HCT116 (cell line): ENCODE results near the gene CDK1. TPM values are rescaled to one million over a fixed set of nuclear protein-coding genes. Genes with fewer than 3 reads are reported as not detected.

Experiments
- ATAC-seq: fragments of 200-7000 bp; cut with Tn5 transposase; 2 replicates; pipeline ENCODE4 v1.9.1; 2020; ENCODE audit warnings: mild to moderate bottlenecking, moderate library complexity
- BruUV-seq: library from RNA; stranded (reverse); fragments of 400-500 nt; replicated peaks from 2 replicates; lab custom pipeline; 2021; lab: Mats Ljungman, UMichigan
- CTCF ChIA-PET: fragments of 300-600 bp; sonication (Branson Sonifier 250); formaldehyde crosslinking; loops from one replicate; lab custom pipeline; 2021; ENCODE audit warnings: antibody characterized with exemption; lab: Charles Lee
- POLR2A ChIA-PET: fragments of 300-600, 350-600 bp; sonication (Branson Sonifier 250); formaldehyde crosslinking; loops from one replicate; lab custom pipeline; 2021; ENCODE audit warnings: antibody characterized with exemption; lab: Charles Lee
- RAD21 ChIA-PET, 2 experiments: fragments of 300-600 bp; sonication (Branson Sonifier 250); formaldehyde crosslinking; loops; one replicate each; lab custom pipeline; 2023; ENCODE audit warnings: low total read pairs in 2 of 2; ENCODE audit not compliant: uncharacterized antibody in 2 of 2, unreplicated experiment in 2 of 2, low non-redundant PET in 1 of 2; lab: Charles Lee
- DNase-seq: peaks from one replicate; pipeline ENCODE4 v3.0.0-alpha.2; 2010; ENCODE audit warnings: low read depth, low spot score
- H2AFZ ChIP-seq: fragments of 200-600 bp; shearing (Covaris generic), sonication (generic); 2 replicates; pipeline ENCODE4 v1.6.1; 2017; ENCODE audit warnings: low read depth, mixed run types, mixed read lengths, antibody characterized with exemption, low read length; ENCODE audit not compliant: poor library complexity, severe bottlenecking
- H3K27ac ChIP-seq: 2 replicates; pipeline ENCODE4 v1.5.1; 2012; ENCODE audit warnings: low read depth, low read length
- H3K27me3 ChIP-seq: fragments of 200-600 bp; sonication (generic); 2 replicates; pipeline ENCODE4 v1.6.1; 2016; ENCODE audit warnings: mixed run types, low read length, mixed read lengths; ENCODE audit not compliant: insufficient read depth
- H3K36me3 ChIP-seq, 2 experiments: fragments of 200-500 bp in 1 of 2; fragments of 200-600 bp in 1 of 2; sonication (Bioruptor generic) in 1 of 2; sonication (generic) in 1 of 2; 2 replicates each; pipeline versions ENCODE4 v1.5.1 to v1.6.1; 2014 to 2016; ENCODE audit warnings: low read length in 2 of 2, inconsistent platforms in 1 of 2, mixed read lengths in 1 of 2, mixed run types in 1 of 2; ENCODE audit not compliant: insufficient read depth in 2 of 2, control insufficient read depth in 1 of 2
- H3K4me1 ChIP-seq, 2 experiments: fragments of 200-600 bp in 1 of 2; sonication (generic) in 1 of 2; 2 replicates each; pipeline versions ENCODE4 v1.5.1 to v1.6.1; 2012 to 2017; ENCODE audit warnings: low read length in 2 of 2, inconsistent platforms in 1 of 2, mild to moderate bottlenecking in 1 of 2, mixed read lengths in 1 of 2, mixed run types in 1 of 2, moderate library complexity in 1 of 2; ENCODE audit not compliant: insufficient read depth in 2 of 2, control insufficient read depth in 1 of 2
- H3K4me2 ChIP-seq: fragments of 200-600 bp; sonication (generic); 2 replicates; pipeline ENCODE4 v1.6.1; 2017; ENCODE audit warnings: mixed run types, low read length, mixed read lengths
- H3K4me3 ChIP-seq, 2 experiments: fragments of 200-600 bp in 1 of 2; sonication (generic) in 1 of 2; replicated peaks in 1 of 2; 2 replicates each; pipeline ENCODE4 v1.5.1; 2011 to 2016; ENCODE audit warnings: low read length in 2 of 2, control low read depth in 1 of 2, low read depth in 1 of 2, mild to moderate bottlenecking in 1 of 2, mixed read lengths in 1 of 2, mixed run types in 1 of 2
- H3K79me2 ChIP-seq: fragments of 200-600 bp; sonication (generic); 2 replicates; pipeline ENCODE4 v1.6.1; 2017; ENCODE audit warnings: mild to moderate bottlenecking, mixed run types, low read length, moderate library complexity, mixed read lengths; ENCODE audit not compliant: insufficient read depth
- H3K9ac ChIP-seq: fragments of 200-600 bp; sonication (generic); 2 replicates; pipeline ENCODE4 v1.6.1; 2016; ENCODE audit warnings: low read length, mixed read lengths
- H3K9me2 ChIP-seq: fragments of 200-600 bp; sonication (generic), shearing (Covaris generic); 2 replicates; pipeline ENCODE4 v1.6.1; 2017; ENCODE audit warnings: mixed run types, mild to moderate bottlenecking, moderate library complexity; ENCODE audit not compliant: insufficient read depth
- H3K9me3 ChIP-seq, 2 experiments: fragments of 200-500 bp in 1 of 2; fragments of 200-600 bp in 1 of 2; sonication (Bioruptor generic) in 1 of 2; sonication (generic) in 1 of 2; 2 replicates each; pipeline ENCODE4 v1.6.1; 2014 to 2017; ENCODE audit warnings: low read length in 2 of 2, mixed read lengths in 2 of 2, inconsistent platforms in 1 of 2, low read depth in 1 of 2, mild to moderate bottlenecking in 1 of 2, mixed run types in 1 of 2, moderate library complexity in 1 of 2; ENCODE audit not compliant: control insufficient read depth in 1 of 2, insufficient read depth in 1 of 2
- H4K20me1 ChIP-seq: fragments of 200-600 bp; sonication (generic), shearing (Covaris generic); 2 replicates; pipeline ENCODE4 v1.6.1; 2017; ENCODE audit warnings: mixed run types, mild to moderate bottlenecking, moderate library complexity; ENCODE audit not compliant: insufficient read depth
- ATF3 ChIP-seq: IDR thresholded peaks from 2 replicates; pipeline ENCODE4 v1.6.1; 2012
- MAX ChIP-seq: IDR thresholded peaks from 2 replicates; pipeline ENCODE4 v1.6.1; 2012
- POLR2AphosphoS5 ChIP-seq: IDR thresholded peaks from 2 replicates; pipeline ENCODE4 v1.6.1; 2011; ENCODE audit warnings: mild to moderate bottlenecking, low read depth, low read length, moderate library complexity
- RAD21 ChIP-seq: IDR thresholded peaks from 2 replicates; pipeline ENCODE4 v1.6.1; 2012; ENCODE audit warnings: low read depth, mild to moderate bottlenecking
- REST ChIP-seq: IDR thresholded peaks from 2 replicates; pipeline ENCODE4 v1.6.1; 2012; ENCODE audit warnings: low read depth
- SP1 ChIP-seq: IDR thresholded peaks from 2 replicates; pipeline ENCODE4 v1.6.1; 2012; ENCODE audit warnings: low read depth
- YY1 ChIP-seq: IDR thresholded peaks from 2 replicates; pipeline ENCODE4 v1.6.1; 2011; ENCODE audit warnings: low read length, low read depth, moderate library complexity, mild to moderate bottlenecking; ENCODE audit not compliant: insufficient replicate concordance; ENCODE audit errors: extremely low read depth
- ZFX ChIP-seq: fragments of 450-650 bp; IDR thresholded peaks from 2 replicates; pipeline ENCODE4 v1.6.1; 2017
- ZNF274 ChIP-seq: fragments of 200-500 bp; sonication (Bioruptor generic); IDR thresholded peaks from 2 replicates; pipeline ENCODE4 v1.6.1; 2014; ENCODE audit warnings: mild to moderate bottlenecking, low read depth, low read length, inconsistent platforms
- intact Hi-C: fragments of 100-400 bp; cut with micrococcal nuclease; formaldehyde crosslinking; loops from 2 replicates; pipeline ENCODE4 v1.10.0; 2022
- total RNA-seq: library from RNA; stranded (reverse); gene quantifications from one replicate; pipeline ENCODE4 v1.2.1, GENCODE V29; 2021; ENCODE audit not compliant: unreplicated experiment

The CDK1 gene
- total RNA-seq, 1 experiment from 2014 or later: 104 TPM

GRCh38 chr10:60803865-60804264 is 25.6 kb downstream of the CDK1 start:
- no peak overlapping the region for H2AFZ ChIP-seq
- no peaks in the 10 kb centered on the region for H3K9me3 ChIP-seq
- no peaks in the 10 kb centered on the region for H3K9me2 ChIP-seq
- no peak overlapping the region for H3K9ac ChIP-seq
- no peak overlapping the region for H3K4me3 ChIP-seq
- POLR2A ChIA-PET: no interaction called here
- RAD21 ChIA-PET: no interaction called here
- H4K20me1 ChIP-seq: no peaks in the 10 kb centered on the region
- intact Hi-C loops: no loop called here
- TF ChIP-seq YY1 (no peak), ZFX (no peak), ZNF274 (no peak), POLR2AphosphoS5 (no peak), ATF3 (no peak), REST (no peak), SP1 (no peak), RAD21 (no peak), MAX (no peak)
- DNase-seq (no peak), ATAC-seq (no peak)
- H3K27ac ChIP-seq: no peak overlapping the region
- no peaks in the 10 kb centered on the region for H3K36me3 ChIP-seq
- BruUV-seq: no TSS peak
- no peaks in the 10 kb centered on the region for H3K79me2 ChIP-seq
- no peaks in the 10 kb centered on the region for H3K27me3 ChIP-seq
- no peak overlapping the region for H3K4me2 ChIP-seq
- H3K4me1 ChIP-seq: no peaks in the 10 kb centered on the region
- CTCF ChIA-PET: no interaction called here
